ENCODE data around the gene SCP2. TPM values are rescaled to one million over a fixed set of nuclear protein-coding genes. Genes with fewer than 3 reads are reported as not detected.

The SCP2 gene
- total RNA-seq, 1 experiment from 2014 or later: 97.5 TPM

GRCh38 chr1:53038566-53038965 is 111.5 kb downstream of the SCP2 start:
- Histone ChIP-seq H3K9ac (ENCODE audit: low read length) (no peak overlapping the region), H3K9me3 (ENCODE audit: low read length) (no peaks in the 10 kb centered on the region), H3K4me3 (ENCODE audit: low read length) (no peak overlapping the region), H3K9me2 (replicated peaks; ENCODE audit: low read length) (no peaks in the 10 kb centered on the region), H3K4me2 (ENCODE audit: low read length) (no peak overlapping the region), H2AFZ (ENCODE audit: low read length) (no peak overlapping the region), H3K36me3 (ENCODE audit: low read depth, low read length) (peaks cover 16% of the 10 kb centered on the region; the same call in 1 of the 2 replicates), H3K4me1 (ENCODE audit: insufficient read depth, low read length) (no peaks in the 10 kb centered on the region), H3F3A (ENCODE audit: low read length, unreplicated experiment) (no peaks in the 10 kb centered on the region), H3K27me3 (ENCODE audit: low read length) (no peaks in the 10 kb centered on the region), H4K20me1 (ENCODE audit: low read length) (no peaks in the 10 kb centered on the region), H3K27ac (ENCODE audit: low read length) (no peak overlapping the region), H3K79me2 (ENCODE audit: low read length) (no peaks in the 10 kb centered on the region)
- no peak for DNase-seq
- TF ChIP-seq EZH2 (IDR thresholded peaks at IDR 0.05; ENCODE audit: low read length, unreplicated experiment) (no peak), EZH2phosphoT487 (IDR thresholded peaks at IDR 0.05; ENCODE audit: borderline replicate concordance, low read length) (no peak)
- TF ChIP-seq, protein P1, sequence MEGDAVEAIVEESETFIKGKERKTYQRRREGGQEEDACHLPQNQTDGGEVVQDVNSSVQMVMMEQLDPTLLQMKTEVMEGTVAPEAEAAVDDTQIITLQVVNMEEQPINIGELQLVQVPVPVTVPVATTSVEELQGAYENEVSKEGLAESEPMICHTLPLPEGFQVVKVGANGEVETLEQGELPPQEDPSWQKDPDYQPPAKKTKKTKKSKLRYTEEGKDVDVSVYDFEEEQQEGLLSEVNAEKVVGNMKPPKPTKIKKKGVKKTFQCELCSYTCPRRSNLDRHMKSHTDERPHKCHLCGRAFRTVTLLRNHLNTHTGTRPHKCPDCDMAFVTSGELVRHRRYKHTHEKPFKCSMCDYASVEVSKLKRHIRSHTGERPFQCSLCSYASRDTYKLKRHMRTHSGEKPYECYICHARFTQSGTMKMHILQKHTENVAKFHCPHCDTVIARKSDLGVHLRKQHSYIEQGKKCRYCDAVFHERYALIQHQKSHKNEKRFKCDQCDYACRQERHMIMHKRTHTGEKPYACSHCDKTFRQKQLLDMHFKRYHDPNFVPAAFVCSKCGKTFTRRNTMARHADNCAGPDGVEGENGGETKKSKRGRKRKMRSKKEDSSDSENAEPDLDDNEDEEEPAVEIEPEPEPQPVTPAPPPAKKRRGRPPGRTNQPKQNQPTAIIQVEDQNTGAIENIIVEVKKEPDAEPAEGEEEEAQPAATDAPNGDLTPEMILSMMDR (conservative IDR thresholded peaks at IDR 0.05; ENCODE audit: low read depth, low read length): no peak
- ATAC-seq: no peak
- ChIA-PET CTCF (no interaction called here), POLR2A (ENCODE audit: unreplicated experiment) (no interaction called here)
- intact Hi-C loops (cut with micrococcal nuclease): no loop called here
- no TSS peak for BruUV-seq (replicated peaks)

- CTCF ChIA-PET: no interaction called here
- ATAC-seq (no peak), DNase-seq (no peak)
- Histone ChIP-seq H3K4me2 (ENCODE audit: low read length) (no peak overlapping the region), H2AFZ (ENCODE audit: low read length) (no peak overlapping the region), H3K4me1 (ENCODE audit: insufficient read depth, low read length) (peaks cover 21% of the 10 kb centered on the region), H3K9me3 (ENCODE audit: low read length) (no peaks in the 10 kb centered on the region), H3F3A (ENCODE audit: low read length, unreplicated experiment) (peaks cover 8% of the 10 kb centered on the region), H3K27ac (ENCODE audit: low read length) (no peak overlapping the region), H3K4me3 (ENCODE audit: low read length) (no peak overlapping the region), H3K36me3 (ENCODE audit: low read depth, low read length) (peaks cover 16% of the 10 kb centered on the region; the same call in 1 of the 2 replicates), H3K27me3 (ENCODE audit: low read length) (no peaks in the 10 kb centered on the region), H4K20me1 (ENCODE audit: low read length) (no peaks in the 10 kb centered on the region), H3K79me2 (ENCODE audit: low read length) (no peaks in the 10 kb centered on the region), H3K9me2 (replicated peaks; ENCODE audit: low read length) (no peaks in the 10 kb centered on the region), H3K9ac (ENCODE audit: low read length) (no peak overlapping the region)
- intact Hi-C loops (cut with micrococcal nuclease): no loop called here
- no peak for TF ChIP-seq EZH2phosphoT487 (IDR thresholded peaks at IDR 0.05; ENCODE audit: borderline replicate concordance, low read length)
- TF ChIP-seq, protein P1 (conservative IDR thresholded peaks at IDR 0.05; ENCODE audit: low read depth, low read length): no peak
- TF ChIP-seq EZH2 (IDR thresholded peaks at IDR 0.05; ENCODE audit: low read length, unreplicated experiment): no peak
- POLR2A ChIA-PET (ENCODE audit: unreplicated experiment): no interaction called here
- BruUV-seq (replicated peaks): no TSS peak
Measured at GRCh38 chr1:53043271-53043670, 116.2 kb downstream of the SCP2 start.

GRCh38 chr1:53044926-53045325 is 117.8 kb downstream of the SCP2 start:
- Histone ChIP-seq H2AFZ (ENCODE audit: low read length) (no peak overlapping the region), H4K20me1 (ENCODE audit: low read length) (no peaks in the 10 kb centered on the region), H3K27me3 (ENCODE audit: low read length) (no peaks in the 10 kb centered on the region), H3F3A (ENCODE audit: low read length, unreplicated experiment) (peaks cover 14% of the 10 kb centered on the region), H3K9ac (ENCODE audit: low read length) (no peak overlapping the region), H3K36me3 (ENCODE audit: low read depth, low read length) (peaks cover 7% of the 10 kb centered on the region; the same call in 1 of the 2 replicates), H3K4me1 (ENCODE audit: insufficient read depth, low read length) (peaks cover 37% of the 10 kb centered on the region), H3K79me2 (ENCODE audit: low read length) (no peaks in the 10 kb centered on the region), H3K9me2 (replicated peaks; ENCODE audit: low read length) (no peaks in the 10 kb centered on the region), H3K4me2 (ENCODE audit: low read length) (no peak overlapping the region), H3K4me3 (ENCODE audit: low read length) (no peak overlapping the region), H3K27ac (ENCODE audit: low read length) (no peak overlapping the region), H3K9me3 (ENCODE audit: low read length) (no peaks in the 10 kb centered on the region)
- ATAC-seq: no peak
- TF ChIP-seq EZH2 (IDR thresholded peaks at IDR 0.05; ENCODE audit: low read length, unreplicated experiment) (no peak), EZH2phosphoT487 (IDR thresholded peaks at IDR 0.05; ENCODE audit: borderline replicate concordance, low read length) (no peak)
- TF ChIP-seq, protein P1 (conservative IDR thresholded peaks at IDR 0.05; ENCODE audit: low read depth, low read length): no peak
- POLR2A ChIA-PET (ENCODE audit: unreplicated experiment): no interaction called here
- intact Hi-C loops (cut with micrococcal nuclease): loop anchor here (5.0 kb wide), 1 partner anchor 132 kb away; no protein-coding TSS in a partner anchor
- BruUV-seq (replicated peaks): no TSS peak
- CTCF ChIA-PET: no interaction called here
- DNase-seq: no peak

All from PC-3 (cell line).